ENCODE results near the gene SDC4.

Gene SDC4

GRCh38 chr20:45372646-45373352 is 24.6 kb upstream of the SDC4 start:
- TF ChIP-seq CTCF (IDR thresholded peaks at IDR 0.05; ENCODE audit: low read depth, low read length, missing control alignments) = no peak
- no peak overlapping the region for H3K4me3 ChIP-seq (replicated peaks; ENCODE audit: low read depth, low read length)
- DNase-seq (ENCODE audit: extremely low read depth, low read depth) = no peak

- no peak overlapping the region for H3K4me3 ChIP-seq (replicated peaks; ENCODE audit: low read depth, low read length)
- no peak for DNase-seq (ENCODE audit: extremely low read depth, low read depth)
- no peak for TF ChIP-seq CTCF (IDR thresholded peaks at IDR 0.05; ENCODE audit: low read depth, low read length, missing control alignments)
Observed at GRCh38 chr20:45372241-45372640, 24.0 kb upstream of the SDC4 start.

- DNase-seq (ENCODE audit: extremely low read depth, low read depth) = no peak
- H3K4me3 ChIP-seq (replicated peaks; ENCODE audit: low read depth, low read length) = no peak overlapping the region
- no peak for TF ChIP-seq CTCF (IDR thresholded peaks at IDR 0.05; ENCODE audit: low read depth, low read length, missing control alignments)
Observed at GRCh38 chr20:45370571-45371160, 22.4 kb upstream of the SDC4 start.

GRCh38 chr20:45368221-45368980 is 20.2 kb upstream of the SDC4 start:
- no peak for TF ChIP-seq CTCF (IDR thresholded peaks at IDR 0.05; ENCODE audit: low read depth, low read length, missing control alignments)
- DNase-seq (ENCODE audit: extremely low read depth, low read depth) = no peak
- H3K4me3 ChIP-seq (replicated peaks; ENCODE audit: low read depth, low read length) = no peak overlapping the region

GRCh38 chr20:45367126-45367525 is 18.9 kb upstream of the SDC4 start:
- TF ChIP-seq CTCF (IDR thresholded peaks at IDR 0.05; ENCODE audit: low read depth, low read length, missing control alignments) = no peak
- no peak overlapping the region for H3K4me3 ChIP-seq (replicated peaks; ENCODE audit: low read depth, low read length)
- no peak for DNase-seq (ENCODE audit: extremely low read depth, low read depth)

- TF ChIP-seq CTCF (IDR thresholded peaks at IDR 0.05; ENCODE audit: low read depth, low read length, missing control alignments) = no peak
- no peak overlapping the region for H3K4me3 ChIP-seq (replicated peaks; ENCODE audit: low read depth, low read length)
- no peak for DNase-seq (ENCODE audit: extremely low read depth, low read depth)
Observed at GRCh38 chr20:45366631-45367030, 18.4 kb upstream of the SDC4 start.

Data from HFF-Myc (cell line).